B cell (primary cell): Measurements from ENCODE around the gene DRC1. TPM values are rescaled to one million over a fixed set of nuclear protein-coding genes. Genes with fewer than 3 reads are reported as not detected.

Experiments
- ATAC-seq: fragments of 200-7000 bp; cut with Tn5 transposase; one replicate; pipeline ENCODE4 v1.10.0; 2021; ENCODE audit warnings: low read depth, mild to moderate bottlenecking, moderate number of reproducible peaks, moderate library complexity
- CTCF ChIA-PET: fragments of 350-600 bp; sonication (Branson Sonifier 250); formaldehyde crosslinking; loops from one replicate; lab custom pipeline; 2021; ENCODE audit warnings: antibody characterized with exemption, inconsistent platforms; lab: Charles Lee
- POLR2A ChIA-PET: fragments of 350-600 bp; sonication (Branson Sonifier 250); formaldehyde crosslinking; loops from one replicate; lab custom pipeline; 2021; ENCODE audit warnings: antibody characterized with exemption; lab: Charles Lee
- DNase-seq: peaks from one replicate; pipeline ENCODE4 v3.0.0; 2013
- H2AFZ ChIP-seq: 2 replicates; pipeline ENCODE4 v1.6.1; 2012; ENCODE audit warnings: mild to moderate bottlenecking, low read depth, low read length; ENCODE audit not compliant: insufficient read depth, poor library complexity, severe bottlenecking
- H3K27ac ChIP-seq, 2 donors: 1 replicate in 1 of 2; 2 replicates in 1 of 2; pipeline ENCODE4 v1.5.1; 2012 to 2013; ENCODE audit warnings: low read length in 2 of 2, mild to moderate bottlenecking in 2 of 2, moderate library complexity in 1 of 2
- H3K27me3 ChIP-seq, 4 experiments: fragments of 200-600 bp in 1 of 4; sonication (generic) in 1 of 4; replicated peaks in 1 of 4; 1 replicate in 2 of 4; 2 replicates in 2 of 4; pipeline versions ENCODE4 v1.6.1 to v1.7.0; 2013 to 2016; ENCODE audit warnings: low read length in 3 of 4, mild to moderate bottlenecking in 2 of 4, mixed read lengths in 1 of 4, moderate library complexity in 1 of 4; ENCODE audit not compliant: insufficient read depth in 4 of 4, control insufficient read depth in 3 of 4; ENCODE audit errors: control extremely low read depth in 1 of 4
- H3K36me3 ChIP-seq, 2 experiments: replicated peaks in 1 of 2; 1 replicate in 1 of 2; 2 replicates in 1 of 2; pipeline versions ENCODE4 v1.6.1 to v1.7.1; 2013; ENCODE audit warnings: low read length in 1 of 2; ENCODE audit not compliant: insufficient read depth in 2 of 2, control insufficient read depth in 1 of 2; ENCODE audit errors: control extremely low read depth in 1 of 2, extremely low read depth in 1 of 2
- H3K4me1 ChIP-seq, 2 donors: fragments of 200-600 bp in 1 of 2; sonication (generic) in 1 of 2; 1 replicate in 1 of 2; 2 replicates in 1 of 2; pipeline versions ENCODE4 v1.5.1 to v1.6.1; 2013 to 2017; ENCODE audit warnings: low read length in 2 of 2; ENCODE audit not compliant: control insufficient read depth in 2 of 2, insufficient read depth in 2 of 2
- H3K4me2 ChIP-seq: replicated peaks from 2 replicates; pipeline ENCODE3; 2012; ENCODE audit warnings: mild to moderate bottlenecking, low read depth, low read length; ENCODE audit not compliant: poor library complexity, severe bottlenecking
- H3K4me3 ChIP-seq, 5 experiments: fragments of 200-600 bp in 1 of 5; sonication (generic) in 1 of 5; 1 replicate in 3 of 5; 2 replicates in 2 of 5; pipeline versions ENCODE4 v1.5.1 to v1.7.0; 2011 to 2016; ENCODE audit warnings: low read length in 4 of 5, mild to moderate bottlenecking in 4 of 5, low read depth in 2 of 5, control low read depth in 1 of 5, moderate library complexity in 1 of 5; ENCODE audit not compliant: insufficient read depth in 1 of 5; ENCODE audit errors: control extremely low read depth in 1 of 5, extremely low read depth in 1 of 5
- H3K79me2 ChIP-seq: fragments of 200-600 bp; sonication (generic); one replicate; pipeline ENCODE4 v1.6.0; 2016; ENCODE audit warnings: low read length; ENCODE audit not compliant: control insufficient read depth, insufficient read depth
- H3K9ac ChIP-seq: fragments of 200-600 bp; sonication (generic); 2 replicates; pipeline ENCODE4 v1.6.1; 2017; ENCODE audit warnings: mild to moderate bottlenecking, low read length, moderate library complexity
- H3K9me3 ChIP-seq, 3 donors: one replicate each; pipeline versions ENCODE4 v1.6.1 to v1.7.1; 2013; ENCODE audit warnings: low read length in 2 of 3; ENCODE audit not compliant: control insufficient read depth in 2 of 3, insufficient read depth in 1 of 3; ENCODE audit errors: control extremely low read depth in 1 of 3
- H4K20me1 ChIP-seq: 2 replicates; pipeline ENCODE4 v1.6.0; 2012; ENCODE audit warnings: mild to moderate bottlenecking, low read length; ENCODE audit not compliant: insufficient read depth, control insufficient read depth, poor library complexity, severe bottlenecking
- H3K27ac Mint-ChIP-seq: one replicate; pipeline ENCODE4 v1.8.0; 2021; ENCODE audit warnings: mixed read lengths
- H3K27me3 Mint-ChIP-seq: one replicate; pipeline ENCODE4 v1.8.0; 2021; ENCODE audit warnings: mixed read lengths
- H3K4me1 Mint-ChIP-seq: one replicate; pipeline ENCODE4 v1.8.0; 2021; ENCODE audit warnings: mixed read lengths
- H3K4me3 Mint-ChIP-seq: one replicate; pipeline ENCODE4 v1.8.0; 2021; ENCODE audit warnings: mixed read lengths
- H3K9me3 Mint-ChIP-seq: one replicate; pipeline ENCODE4 v1.8.0; 2022; ENCODE audit warnings: mixed read lengths; ENCODE audit not compliant: insufficient read depth
- EZH2 ChIP-seq: IDR thresholded peaks from 2 replicates; pipeline ENCODE4 v1.6.1; 2012; ENCODE audit warnings: borderline replicate concordance, low read depth, mild to moderate bottlenecking, moderate library complexity, low read length; ENCODE audit not compliant: insufficient read depth, poor library complexity, severe bottlenecking
- WGBS: methylation state at CpG from one replicate; pipeline ENCODE4 v1.1.5; 2013; ENCODE audit warnings: missing lambda C conversion rate; ENCODE audit not compliant: insufficient coverage; 5-methylcytosine and 5-hydroxymethylcytosine counted together
- intact Hi-C: fragments of 100-400 bp; cut with micrococcal nuclease; formaldehyde crosslinking; loops from one replicate; pipeline ENCODE4 v1.10.0; 2022
- polyA plus RNA-seq: library from polyadenylated mRNA; depleted of rRNA; stranded (reverse); fragments of >200 nt; gene quantifications from 2 replicates; pipeline ENCODE4 v1.2.3, GENCODE V29; 2012
- total RNA-seq, 2 donors: library from RNA; stranded (reverse); fragments of 120-200 nt in 1 of 2; gene quantifications; 1 replicate in 1 of 2; 2 replicates in 1 of 2; pipeline versions ENCODE4 v1.2.3 to v1.2.4, GENCODE V29; 2013 to 2022
- TF ChIP-seq, protein P1 (sequence below): fragments of 200-600 bp; IDR thresholded peaks from one replicate; pipeline ENCODE4 v1.8.0; 2022; ENCODE audit warnings: antibody characterized with exemption, mild to moderate bottlenecking

DRC1 gene
- total and polyA plus RNA-seq, 2 donors (not counting 1 experiment from before 2014, with no cell fraction given): not detected

DNA sequence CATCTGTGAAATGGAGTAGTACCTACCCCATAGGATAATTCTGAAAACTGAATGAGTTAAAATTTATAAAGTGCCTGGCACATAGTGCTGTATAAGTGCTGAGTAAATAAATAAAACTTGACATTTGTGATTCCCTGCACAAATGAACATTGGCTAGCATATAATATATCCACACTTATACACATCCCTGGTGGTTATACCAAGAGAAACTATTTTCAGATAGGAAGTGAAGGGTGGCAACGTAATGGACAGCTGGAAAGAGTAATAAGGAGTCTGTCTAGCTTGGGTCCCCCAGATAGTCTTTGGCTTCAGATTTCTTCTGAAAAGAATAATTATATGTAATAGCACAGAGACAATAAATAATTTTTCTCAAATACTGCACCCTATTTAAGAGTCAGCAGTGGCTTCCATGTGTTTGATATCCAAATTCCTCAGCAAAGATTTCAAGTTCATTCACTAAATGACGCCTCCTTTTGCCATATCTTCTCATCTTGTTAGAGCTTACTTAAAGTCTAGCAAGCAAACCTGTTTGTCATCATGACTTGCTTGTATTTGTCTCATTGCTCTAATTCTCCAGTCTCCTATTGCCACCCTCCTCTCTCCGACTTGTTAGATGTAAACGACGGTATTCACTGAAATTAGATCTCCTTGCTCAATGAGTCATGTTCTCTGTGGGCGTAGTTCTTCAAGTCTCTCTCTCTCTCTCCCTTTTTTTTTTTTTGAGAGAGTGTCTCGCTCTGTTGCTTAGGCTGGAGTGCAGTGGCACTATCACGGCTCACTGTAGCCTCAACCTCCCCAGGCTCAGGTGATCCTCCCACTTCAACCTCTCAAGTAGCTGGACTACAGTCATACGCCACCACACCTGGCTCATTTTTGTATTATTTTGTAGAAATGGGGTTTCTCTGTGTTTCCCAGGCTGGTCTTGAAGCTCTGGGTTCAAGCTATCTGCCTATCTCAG, 46.4 kb upstream of the DRC1 start:
- Mint-ChIP-seq H3K27me3 (no peaks in the 10 kb centered on the region), H3K4me1 (peaks cover 21% of the 10 kb centered on the region), H3K4me3 (no peak overlapping the region), H3K9me3 (no peaks in the 10 kb centered on the region), H3K27ac (no peak overlapping the region)
- Histone ChIP-seq H4K20me1 (peaks cover 57% of the 10 kb centered on the region), H3K27me3 (no peaks in the 10 kb centered on the region), H3K36me3 (peaks cover 3 to 5% of the 10 kb centered on the region in 2 experiments), H3K27ac (no peak overlapping the region), H3K9me3 (no peaks in the 10 kb centered on the region), H3K4me3 (no peak overlapping the region), H2AFZ (no peak overlapping the region), H3K79me2 (peaks cover 99% of the 10 kb centered on the region), H3K4me1 (no peaks in the 10 kb centered on the region), H3K4me2 (no peak overlapping the region), H3K9ac (no peak overlapping the region)
- CTCF ChIA-PET: interaction anchor here (0.7 to 1.6 kb wide), 3 partner anchors 25 to 1779 kb away, joined by 3 to 4 read pairs (median 3); no protein-coding TSS in a partner anchor
- DNase-seq: no peak
- ATAC-seq: no peak
- intact Hi-C loops: no loop called here
- 89% methylated on average over 3 of the region's 9 CpGs for WGBS
- POLR2A ChIA-PET: no interaction called here
- no peak for TF ChIP-seq EZH2
- TF ChIP-seq, protein P1, sequence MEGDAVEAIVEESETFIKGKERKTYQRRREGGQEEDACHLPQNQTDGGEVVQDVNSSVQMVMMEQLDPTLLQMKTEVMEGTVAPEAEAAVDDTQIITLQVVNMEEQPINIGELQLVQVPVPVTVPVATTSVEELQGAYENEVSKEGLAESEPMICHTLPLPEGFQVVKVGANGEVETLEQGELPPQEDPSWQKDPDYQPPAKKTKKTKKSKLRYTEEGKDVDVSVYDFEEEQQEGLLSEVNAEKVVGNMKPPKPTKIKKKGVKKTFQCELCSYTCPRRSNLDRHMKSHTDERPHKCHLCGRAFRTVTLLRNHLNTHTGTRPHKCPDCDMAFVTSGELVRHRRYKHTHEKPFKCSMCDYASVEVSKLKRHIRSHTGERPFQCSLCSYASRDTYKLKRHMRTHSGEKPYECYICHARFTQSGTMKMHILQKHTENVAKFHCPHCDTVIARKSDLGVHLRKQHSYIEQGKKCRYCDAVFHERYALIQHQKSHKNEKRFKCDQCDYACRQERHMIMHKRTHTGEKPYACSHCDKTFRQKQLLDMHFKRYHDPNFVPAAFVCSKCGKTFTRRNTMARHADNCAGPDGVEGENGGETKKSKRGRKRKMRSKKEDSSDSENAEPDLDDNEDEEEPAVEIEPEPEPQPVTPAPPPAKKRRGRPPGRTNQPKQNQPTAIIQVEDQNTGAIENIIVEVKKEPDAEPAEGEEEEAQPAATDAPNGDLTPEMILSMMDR: no peak

DNA sequence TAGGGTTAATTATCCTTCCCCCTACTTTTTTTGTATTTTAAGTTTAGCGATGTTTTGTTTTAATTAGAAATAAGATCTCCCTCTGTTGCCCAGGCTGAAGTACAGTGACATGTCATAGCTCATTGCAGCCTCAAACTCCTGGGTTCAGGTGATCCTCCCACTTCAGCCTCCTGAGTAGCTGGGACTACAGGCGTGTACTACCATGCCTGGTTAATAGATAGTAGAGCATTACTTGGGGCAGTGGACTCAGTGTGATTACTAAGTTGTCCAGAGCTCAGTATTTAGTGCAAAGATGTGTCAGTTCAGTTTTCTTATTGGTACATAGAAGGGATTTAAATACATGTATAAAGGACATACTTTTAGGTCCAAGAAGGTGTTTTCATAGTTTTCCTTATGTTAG, 45.6 kb upstream of the DRC1 start:
- Histone ChIP-seq H3K27ac (no peak overlapping the region), H3K79me2 (peaks cover 99% of the 10 kb centered on the region), H3K4me1 (no peaks in the 10 kb centered on the region), H3K27me3 (no peaks in the 10 kb centered on the region), H2AFZ (no peak overlapping the region), H4K20me1 (peaks cover 63% of the 10 kb centered on the region), H3K9ac (no peak overlapping the region), H3K9me3 (no peaks in the 10 kb centered on the region), H3K36me3 (peaks cover 3 to 8% of the 10 kb centered on the region in 2 experiments), H3K4me2 (no peak overlapping the region), H3K4me3 (no peak overlapping the region)
- WGBS: 100% methylated on average over 1 of the region's 2 CpGs
- Mint-ChIP-seq H3K27me3 (no peaks in the 10 kb centered on the region), H3K9me3 (no peaks in the 10 kb centered on the region), H3K27ac (no peak overlapping the region), H3K4me1 (peaks cover 18% of the 10 kb centered on the region), H3K4me3 (no peak overlapping the region)
- CTCF ChIA-PET: interaction anchor here (0.7 to 1.5 kb wide), 2 partner anchors 26 to 1778 kb away, joined by 3 read pairs; no protein-coding TSS in a partner anchor
- no peak for DNase-seq
- POLR2A ChIA-PET: no interaction called here
- TF ChIP-seq, protein P1: no peak
- TF ChIP-seq EZH2: no peak
- no peak for ATAC-seq
- intact Hi-C loops: no loop called here
